VCaP (cell line): ENCODE data around the gene CARHSP1.

Source experiments
- H3K27ac ChIP-seq: fragments of 450-650 bp; 2 replicates; pipeline ENCODE4 v1.5.1; 2017
- CTCF ChIP-seq: fragments of 450-650 bp; conservative IDR thresholded peaks from 2 replicates; pipeline ENCODE4 v1.5.1; 2017; ENCODE audit warnings: mild to moderate bottlenecking, moderate library complexity

CARHSP1 gene

GRCh38 chr16:8866884-8867215, 2.0 kb downstream of the CARHSP1 start:
- H3K27ac ChIP-seq: peak overlapping the region; percentile 71
- no peak for TF ChIP-seq CTCF

- H3K27ac ChIP-seq: peak overlapping the region; percentile 71
- TF ChIP-seq CTCF: no peak
These were observed 2.5 kb downstream of the CARHSP1 start for GRCh38 chr16:8866118-8866883.

GRCh38 chr16:8865145-8865882, 3.5 kb downstream of the CARHSP1 start:
- TF ChIP-seq CTCF: no peak
- no peak overlapping the region for H3K27ac ChIP-seq

GRCh38 chr16:8864480-8865110, 4.2 kb downstream of the CARHSP1 start:
- TF ChIP-seq CTCF: no peak
- H3K27ac ChIP-seq: no peak overlapping the region

- no peak overlapping the region for H3K27ac ChIP-seq
- no peak for TF ChIP-seq CTCF
These were observed 5.0 kb downstream of the CARHSP1 start for GRCh38 chr16:8863594-8864424.

- H3K27ac ChIP-seq: no peak overlapping the region
- no peak for TF ChIP-seq CTCF
These were observed 6.3 kb downstream of the CARHSP1 start for GRCh38 chr16:8862309-8863130.
